ENCODE results near the gene PLD6.

The PLD6 gene

DNA sequence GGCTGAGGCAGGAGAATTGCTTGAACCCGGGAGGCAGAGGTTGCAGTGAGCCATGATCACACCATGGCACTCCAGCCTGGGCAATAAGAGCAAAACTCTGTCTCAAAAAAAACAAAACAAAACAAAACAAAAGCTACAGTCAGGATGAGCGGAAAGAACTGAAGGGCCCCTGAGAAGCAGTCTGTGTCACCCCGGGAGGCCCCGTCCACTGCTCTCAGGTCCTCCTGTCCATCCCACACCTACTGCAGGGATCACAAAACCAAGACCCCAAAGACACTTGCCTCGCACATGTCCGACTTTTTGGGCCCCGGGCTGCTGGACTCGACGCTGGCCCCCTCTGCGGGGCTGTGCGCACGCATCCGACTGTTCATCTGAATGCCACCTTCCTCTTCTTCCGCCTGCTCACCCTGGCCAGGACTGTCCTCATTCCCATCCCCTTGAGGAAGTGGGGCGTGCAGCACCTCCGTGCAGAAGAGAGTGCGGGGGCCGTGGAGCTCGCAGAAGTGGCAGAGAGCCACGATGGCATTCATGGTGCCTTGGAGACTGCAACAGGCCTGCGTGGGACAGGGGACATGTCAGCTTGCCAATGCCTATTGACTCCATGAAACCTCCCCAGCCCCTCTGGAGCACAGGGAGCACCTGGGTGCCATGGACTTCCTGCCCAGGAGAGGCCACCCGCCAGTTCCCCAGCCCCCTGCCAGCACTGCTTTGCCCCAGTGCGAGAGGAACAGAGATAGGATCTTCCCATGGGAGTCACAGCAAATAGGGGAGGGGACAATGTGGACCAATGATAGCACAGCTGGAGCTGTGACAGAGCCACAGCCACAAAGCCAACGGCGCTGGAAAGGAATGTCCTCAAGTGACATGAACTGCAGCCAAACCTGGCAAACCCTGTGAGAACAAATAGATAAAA, 21.7 kb upstream of the PLD6 start:
- no peak for DNase-seq

- no peak for DNase-seq
These were observed 20.5 kb upstream of the PLD6 start for GRCh38 chr17:17226451-17227265.

DNA sequence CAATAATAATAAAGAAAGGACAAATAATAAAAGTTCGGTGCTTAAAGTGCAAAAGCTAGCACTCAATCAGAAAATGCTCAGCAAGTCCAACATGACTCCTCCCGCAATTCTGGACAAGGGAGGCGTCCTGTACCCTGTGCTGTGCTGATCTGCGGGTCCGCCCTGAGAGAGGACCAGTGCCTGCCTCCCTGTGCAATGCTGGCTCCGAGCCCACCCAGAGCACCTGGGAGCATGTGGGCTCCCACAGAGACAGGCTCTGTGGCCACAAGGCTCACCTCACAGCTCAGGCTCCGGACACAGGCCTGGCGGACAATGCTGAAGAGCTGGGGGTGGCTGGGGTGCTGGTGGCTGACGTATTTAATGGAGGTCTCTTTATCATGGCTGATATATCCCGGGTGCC, 19.8 kb upstream of the PLD6 start:
- DNase-seq = no peak

DNA sequence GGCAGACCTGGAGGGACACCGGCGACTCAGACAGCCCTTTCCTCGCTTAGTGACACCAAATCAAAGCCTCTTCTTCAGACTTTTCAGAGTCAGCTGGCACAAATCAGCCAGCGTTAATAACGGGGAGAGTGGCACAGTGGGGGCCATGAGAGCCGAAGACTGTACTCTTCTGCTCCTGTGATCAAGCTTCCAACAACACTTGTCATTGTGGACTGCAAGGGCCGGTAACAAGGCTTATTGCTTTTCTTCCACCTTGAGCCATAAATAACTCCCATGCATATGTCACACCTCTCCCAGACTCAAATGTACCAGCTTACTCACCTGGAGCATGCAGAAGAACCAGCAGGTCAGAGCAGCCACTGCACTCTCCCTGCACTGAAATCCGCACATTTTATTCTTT, 18.0 kb upstream of the PLD6 start:
- DNase-seq = no peak

DNA sequence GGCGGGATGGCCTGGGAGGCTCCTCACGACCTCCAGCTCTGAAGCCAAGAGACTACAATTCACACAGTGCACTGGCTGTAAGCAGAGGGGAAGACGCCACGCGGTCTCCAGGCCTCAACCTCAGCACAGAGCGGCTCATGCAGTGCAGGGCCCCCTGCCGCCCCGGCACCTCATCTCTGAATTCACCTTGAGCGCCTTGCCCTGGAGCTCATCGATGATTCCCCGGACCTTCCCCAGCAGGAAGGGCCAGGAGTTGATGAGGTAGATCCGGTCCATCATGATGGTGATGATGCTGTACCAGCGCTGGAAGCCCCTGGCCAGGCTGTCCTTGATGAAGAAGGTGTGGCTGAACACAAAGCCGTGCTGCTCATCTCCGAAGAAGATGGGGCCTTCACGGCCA, 17.6 kb upstream of the PLD6 start:
- DNase-seq = no peak

GRCh38 chr17:17221329-17221728, 15.2 kb upstream of the PLD6 start:
- DNase-seq = no peak

GRCh38 chr17:17220529-17220928, 14.4 kb upstream of the PLD6 start:
- no peak for DNase-seq

DNA sequence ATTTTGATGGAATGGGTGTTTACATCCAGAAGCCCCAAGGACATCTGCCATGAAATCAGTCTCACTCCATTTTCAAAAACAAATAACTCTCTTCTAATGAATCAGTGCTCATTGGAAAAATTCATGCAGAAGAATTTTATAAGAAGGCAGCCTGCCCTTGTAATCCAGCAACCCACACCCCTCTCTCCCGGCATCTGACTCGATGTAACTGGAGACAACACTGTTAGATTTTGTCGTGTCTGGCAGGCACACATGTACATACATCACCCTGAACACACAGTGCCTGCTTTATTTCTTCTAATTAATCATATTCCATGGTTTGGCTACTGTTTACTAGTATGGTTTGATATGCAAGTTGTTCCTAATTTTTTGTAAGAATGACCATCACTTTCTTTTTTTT, 11.9 kb upstream of the PLD6 start:
- DNase-seq = no peak

GRCh38 chr17:17216776-17217175, 10.6 kb upstream of the PLD6 start:
- no peak for DNase-seq

DNA sequence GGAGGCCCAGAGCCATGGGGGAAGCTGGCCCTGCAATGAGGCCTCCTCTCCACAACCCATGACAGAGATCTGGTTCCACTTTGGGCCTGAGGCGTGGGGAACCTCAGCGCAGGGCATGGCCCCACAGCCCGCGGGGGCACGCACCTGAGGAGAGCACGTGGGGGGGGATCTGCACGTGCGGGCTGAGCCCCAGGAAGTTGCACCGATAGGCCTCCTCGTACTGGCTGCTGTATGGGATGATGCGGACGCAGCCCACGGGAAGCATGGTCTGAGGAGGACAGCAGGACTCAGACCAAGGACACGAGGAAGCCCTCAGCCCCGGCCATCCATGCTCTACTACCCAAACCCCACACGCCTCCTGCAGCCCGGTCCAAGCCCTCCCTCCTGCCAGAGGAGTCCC, 10.1 kb upstream of the PLD6 start:
- no peak for DNase-seq

GRCh38 chr17:17215575-17215974, 9.4 kb upstream of the PLD6 start:
- no peak for DNase-seq

DNA sequence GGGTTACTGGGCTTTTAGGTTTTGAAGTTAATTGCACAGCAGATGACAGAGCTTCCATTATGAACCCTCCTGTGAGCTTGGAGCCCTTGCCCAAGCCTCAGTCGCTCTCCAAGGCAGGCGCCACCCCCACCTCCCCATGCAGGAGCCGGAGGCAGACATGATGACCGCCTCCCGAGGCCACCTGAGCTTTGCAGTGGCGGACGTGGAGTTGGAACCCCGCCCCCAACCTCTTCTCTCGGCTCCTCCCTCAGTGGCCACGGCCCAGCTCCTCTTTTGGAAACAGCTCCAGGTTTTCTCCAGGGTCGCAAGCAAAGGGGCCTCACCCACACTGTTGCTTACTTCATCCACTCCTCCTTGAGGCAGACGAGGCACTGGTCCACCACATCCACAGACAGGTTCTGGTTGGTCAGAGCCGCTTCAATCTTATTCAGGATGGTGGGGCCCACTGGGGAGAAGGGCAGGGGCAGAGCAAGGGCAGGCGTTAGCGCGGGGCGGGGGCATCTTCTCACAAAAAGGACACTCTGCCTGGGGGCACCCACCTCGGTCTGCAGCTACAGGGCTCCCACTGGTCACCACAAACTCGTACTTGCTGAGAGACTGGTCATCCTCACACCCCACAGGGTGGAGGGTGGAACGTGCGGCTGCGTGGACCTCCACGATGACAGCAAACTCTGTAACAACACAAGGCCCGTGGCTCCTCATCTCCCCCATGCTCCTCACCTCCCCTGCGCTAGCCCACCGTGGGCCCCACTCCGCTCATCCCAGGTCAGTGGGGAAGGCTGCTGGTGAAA, 8.7 kb upstream of the PLD6 start:
- no peak for DNase-seq

- no peak for DNase-seq
These were observed 7.6 kb upstream of the PLD6 start for GRCh38 chr17:17213775-17214174.

DNA sequence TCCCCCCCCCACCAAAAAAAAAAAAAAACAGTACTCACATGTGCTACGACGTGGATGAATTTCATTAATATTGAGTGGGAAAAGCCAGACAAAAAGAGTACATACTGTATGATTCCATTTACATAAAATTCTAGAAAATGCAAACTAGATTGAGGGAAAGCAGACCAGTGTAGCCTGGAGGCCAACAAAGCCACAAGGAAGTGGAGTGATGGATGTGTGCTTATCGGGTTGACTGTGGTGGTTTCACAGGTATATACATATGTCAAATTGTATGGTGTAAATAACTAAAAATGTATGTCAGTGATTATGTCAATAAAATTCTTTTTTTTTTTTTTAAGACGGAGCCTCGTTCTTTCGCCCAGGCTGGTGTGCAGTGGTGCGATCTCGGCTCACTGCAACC, 1.9 kb upstream of the PLD6 start:
- no peak for DNase-seq

- no peak for DNase-seq
These were observed 791 bp upstream of the PLD6 start for GRCh38 chr17:17206913-17207335.

- DNase-seq = peak in 8 of 56 donors; percentile 23 to 66 (median 52)
These were observed 587 bp downstream of the PLD6 start for GRCh38 chr17:17205368-17206123.

GRCh38 chr17:17204635-17205231, 1.4 kb downstream of the PLD6 start:
- DNase-seq = no peak

DNA sequence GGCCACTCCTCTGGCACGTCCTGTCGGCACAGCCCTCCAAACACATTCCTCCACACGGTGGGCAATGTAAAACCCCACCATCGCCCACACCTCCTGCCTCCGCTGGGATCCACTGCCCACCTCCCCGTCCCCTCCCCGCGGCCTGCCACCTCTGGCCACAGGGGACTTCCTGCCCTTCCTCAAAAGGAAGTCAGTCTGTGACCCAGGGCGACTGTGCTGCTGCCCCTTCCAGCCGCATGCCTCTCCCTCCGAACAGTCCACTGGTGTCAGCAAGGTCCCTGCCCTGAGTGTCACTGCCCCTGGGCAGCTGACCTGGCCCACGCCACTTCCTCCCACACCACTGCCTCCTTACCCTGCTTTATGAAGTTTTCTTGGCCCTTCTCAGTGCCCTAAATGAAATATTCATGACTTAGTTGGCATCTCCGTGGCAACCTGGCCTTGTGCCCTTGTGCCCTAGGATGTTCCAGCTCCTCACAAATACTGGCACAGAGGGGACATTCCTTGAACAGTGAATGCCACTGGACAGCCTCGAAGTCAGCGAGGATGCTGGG, 2.0 kb downstream of the PLD6 start:
- peak in 42 of 56 donors; percentile 17 to 76 (median 48) for DNase-seq

- no peak for DNase-seq
These were observed 2.9 kb downstream of the PLD6 start for GRCh38 chr17:17203173-17203730.

GRCh38 chr17:17201907-17202306, 4.2 kb downstream of the PLD6 start:
- DNase-seq = peak in 1 of 56 donors; percentile 31
